ENCODE results near the gene SH2D2A. TPM values are rescaled to one million over a fixed set of nuclear protein-coding genes. Genes with fewer than 3 reads are reported as not detected.
A peak's percentile ranks its signal among the peaks of the same experiment; 100 is the strongest.

SH2D2A gene
- total and polyA plus RNA-seq, 4 donors, result 1.1 to 3.0 (median 2.0) TPM

- Histone ChIP-seq H3K4me3 (peak overlapping the region; percentile 6), H3K9me3 (ENCODE audit: control insufficient read depth in 4 of 4, insufficient read depth in 3 of 4, low read length in 3 of 4) (peaks cover 0 to 2% (median 0%) of the 10 kb centered on the region in 4 donors), H3K9ac (ENCODE audit: insufficient read depth in 1 of 2, low read length in 2 of 2) (peak overlapping the region in 1 of 2 donors; percentile 12), H3K27me3 (ENCODE audit: control insufficient read depth in 3 of 3, insufficient read depth in 3 of 3, low read length in 2 of 3) (peaks cover 0 to 7% (median 0%) of the 10 kb centered on the region in 3 donors), H3K27ac (ENCODE audit: low read depth in 1 of 2, low read length in 1 of 2) (no peak overlapping the region), H3K36me3 (ENCODE audit: control insufficient read depth in 4 of 4, insufficient read depth in 4 of 4, low read length in 4 of 4) (no peaks in the 10 kb centered on the region), H3K4me1 (ENCODE audit: control insufficient read depth in 5 of 5, insufficient read depth in 5 of 5, low read length in 5 of 5) (peaks cover 0 to 28% (median 8%) of the 10 kb centered on the region in 5 donors)
- TF ChIP-seq, protein P1, sequence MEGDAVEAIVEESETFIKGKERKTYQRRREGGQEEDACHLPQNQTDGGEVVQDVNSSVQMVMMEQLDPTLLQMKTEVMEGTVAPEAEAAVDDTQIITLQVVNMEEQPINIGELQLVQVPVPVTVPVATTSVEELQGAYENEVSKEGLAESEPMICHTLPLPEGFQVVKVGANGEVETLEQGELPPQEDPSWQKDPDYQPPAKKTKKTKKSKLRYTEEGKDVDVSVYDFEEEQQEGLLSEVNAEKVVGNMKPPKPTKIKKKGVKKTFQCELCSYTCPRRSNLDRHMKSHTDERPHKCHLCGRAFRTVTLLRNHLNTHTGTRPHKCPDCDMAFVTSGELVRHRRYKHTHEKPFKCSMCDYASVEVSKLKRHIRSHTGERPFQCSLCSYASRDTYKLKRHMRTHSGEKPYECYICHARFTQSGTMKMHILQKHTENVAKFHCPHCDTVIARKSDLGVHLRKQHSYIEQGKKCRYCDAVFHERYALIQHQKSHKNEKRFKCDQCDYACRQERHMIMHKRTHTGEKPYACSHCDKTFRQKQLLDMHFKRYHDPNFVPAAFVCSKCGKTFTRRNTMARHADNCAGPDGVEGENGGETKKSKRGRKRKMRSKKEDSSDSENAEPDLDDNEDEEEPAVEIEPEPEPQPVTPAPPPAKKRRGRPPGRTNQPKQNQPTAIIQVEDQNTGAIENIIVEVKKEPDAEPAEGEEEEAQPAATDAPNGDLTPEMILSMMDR (IDR thresholded peaks at IDR 0.05; ENCODE audit: control extremely low read depth, extremely low read depth), result peak; percentile 14
- peak; percentile 52 to 73 (median 67) for DNase-seq
- 13 to 14% methylated on average over 50 to 60 of the region's 60 CpGs for WGBS, 2 donors
- ATAC-seq (ENCODE audit: insufficient read depth, low FRiP score), result peak; percentile 54
Observed at GRCh38 chr1:156813750-156814570, 2.7 kb downstream of the SH2D2A start.

DNA sequence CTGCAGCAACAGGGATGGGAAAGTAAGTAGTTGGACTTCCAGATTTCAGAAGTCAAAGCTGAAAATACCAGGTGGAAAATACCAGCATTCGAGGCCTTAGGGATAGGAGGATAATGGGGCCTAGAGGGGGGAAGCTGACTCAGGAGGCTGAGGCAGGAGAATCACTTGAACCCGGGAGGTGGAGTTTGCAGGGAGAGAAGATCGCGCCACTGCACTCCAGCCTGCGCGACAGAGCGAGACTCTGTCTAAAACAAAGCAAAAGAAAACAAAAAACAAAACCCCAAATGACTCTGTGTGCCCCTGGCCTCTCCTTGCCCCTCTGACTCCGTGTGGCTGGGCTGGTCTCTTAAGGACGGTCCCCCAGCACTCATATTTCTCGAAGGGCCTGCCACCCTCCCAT, 3.4 kb downstream of the SH2D2A start:
- peaks cover 0 to 2% (median 0%) of the 10 kb centered on the region in 4 donors for H3K9me3 ChIP-seq (ENCODE audit: control insufficient read depth in 4 of 4, insufficient read depth in 3 of 4, low read length in 3 of 4)
- H3K4me3 ChIP-seq, result no peak overlapping the region
- no peaks in the 10 kb centered on the region for H3K36me3 ChIP-seq (ENCODE audit: control insufficient read depth in 4 of 4, insufficient read depth in 4 of 4, low read length in 4 of 4)
- H3K27ac ChIP-seq (ENCODE audit: low read depth in 1 of 2, low read length in 1 of 2), result no peak overlapping the region
- TF ChIP-seq, protein P1 (IDR thresholded peaks at IDR 0.05; ENCODE audit: control extremely low read depth, extremely low read depth), result no peak
- 47 to 55% methylated on average over 10 of the region's 10 CpGs for WGBS, 2 donors
- ATAC-seq (ENCODE audit: insufficient read depth, low FRiP score) (no peak), DNase-seq (no peak)
- no peak overlapping the region for H3K9ac ChIP-seq (ENCODE audit: insufficient read depth in 1 of 2, low read length in 2 of 2)
- H3K27me3 ChIP-seq (ENCODE audit: control insufficient read depth in 3 of 3, insufficient read depth in 3 of 3, low read length in 2 of 3), result peaks cover 0 to 7% (median 0%) of the 10 kb centered on the region in 3 donors
- H3K4me1 ChIP-seq (ENCODE audit: control insufficient read depth in 5 of 5, insufficient read depth in 5 of 5, low read length in 5 of 5), result peaks cover 0 to 28% (median 8%) of the 10 kb centered on the region in 5 donors

DNA sequence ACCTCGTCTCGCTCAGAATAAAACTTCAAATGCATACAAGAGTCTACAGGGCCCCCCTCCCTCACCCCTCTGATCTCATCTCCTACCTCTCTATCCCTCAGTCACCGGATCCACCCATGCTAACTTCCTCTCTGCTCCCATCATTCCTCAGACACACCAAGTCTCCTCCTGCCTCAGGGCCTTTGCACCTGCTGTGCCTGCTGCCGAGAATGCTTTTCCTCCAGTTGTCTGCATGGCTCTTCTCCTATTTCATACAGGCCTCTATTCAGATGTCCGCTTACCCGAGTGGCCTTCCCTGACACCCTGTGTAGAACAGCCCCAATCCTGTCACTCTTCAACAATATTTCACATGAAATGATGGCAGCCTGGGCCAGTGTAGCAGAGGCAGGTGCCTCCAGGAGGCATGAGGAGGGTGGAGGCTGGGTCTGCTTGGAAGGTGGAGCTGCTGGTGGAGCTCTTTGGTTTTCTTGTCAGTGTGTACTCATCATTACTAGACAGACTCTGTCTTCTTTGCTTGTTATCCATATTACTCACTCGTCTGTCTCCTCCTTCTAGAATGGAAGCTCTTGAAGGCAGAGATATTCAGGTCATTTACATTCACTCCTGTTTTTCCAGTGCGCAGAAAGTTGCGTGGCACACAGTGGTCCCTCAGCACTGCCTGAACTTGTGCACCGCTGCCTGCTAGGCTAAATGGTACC, 4.2 kb downstream of the SH2D2A start:
- Histone ChIP-seq H3K27me3 (ENCODE audit: control insufficient read depth in 3 of 3, insufficient read depth in 3 of 3, low read length in 2 of 3) (peaks cover 0 to 7% (median 0%) of the 10 kb centered on the region in 3 donors), H3K4me3 (no peak overlapping the region), H3K36me3 (ENCODE audit: control insufficient read depth in 4 of 4, insufficient read depth in 4 of 4, low read length in 4 of 4) (no peaks in the 10 kb centered on the region), H3K27ac (ENCODE audit: low read depth in 1 of 2, low read length in 1 of 2) (no peak overlapping the region), H3K9ac (ENCODE audit: insufficient read depth in 1 of 2, low read length in 2 of 2) (peak overlapping the region in 1 of 2 donors; percentile 23), H3K9me3 (ENCODE audit: control insufficient read depth in 4 of 4, insufficient read depth in 3 of 4, low read length in 3 of 4) (peaks cover 0 to 2% (median 0%) of the 10 kb centered on the region in 4 donors), H3K4me1 (ENCODE audit: control insufficient read depth in 5 of 5, insufficient read depth in 5 of 5, low read length in 5 of 5) (peaks cover 0 to 28% (median 8%) of the 10 kb centered on the region in 5 donors)
- no peak for ATAC-seq (ENCODE audit: insufficient read depth, low FRiP score)
- DNase-seq, result no peak
- TF ChIP-seq, protein P1 (IDR thresholded peaks at IDR 0.05; ENCODE audit: control extremely low read depth, extremely low read depth), result no peak
- WGBS, 2 donors, result 96 to 97% methylated on average over 10 of the region's 10 CpGs

Measured in lung (tissue), 12 donors.